ENCODE results near the gene LRRC43. TPM values are rescaled to one million over a fixed set of nuclear protein-coding genes. Genes with fewer than 3 reads are reported as not detected.

The LRRC43 gene
- total RNA-seq, 1 donor from 2014 or later, result 3.0 TPM

DNA sequence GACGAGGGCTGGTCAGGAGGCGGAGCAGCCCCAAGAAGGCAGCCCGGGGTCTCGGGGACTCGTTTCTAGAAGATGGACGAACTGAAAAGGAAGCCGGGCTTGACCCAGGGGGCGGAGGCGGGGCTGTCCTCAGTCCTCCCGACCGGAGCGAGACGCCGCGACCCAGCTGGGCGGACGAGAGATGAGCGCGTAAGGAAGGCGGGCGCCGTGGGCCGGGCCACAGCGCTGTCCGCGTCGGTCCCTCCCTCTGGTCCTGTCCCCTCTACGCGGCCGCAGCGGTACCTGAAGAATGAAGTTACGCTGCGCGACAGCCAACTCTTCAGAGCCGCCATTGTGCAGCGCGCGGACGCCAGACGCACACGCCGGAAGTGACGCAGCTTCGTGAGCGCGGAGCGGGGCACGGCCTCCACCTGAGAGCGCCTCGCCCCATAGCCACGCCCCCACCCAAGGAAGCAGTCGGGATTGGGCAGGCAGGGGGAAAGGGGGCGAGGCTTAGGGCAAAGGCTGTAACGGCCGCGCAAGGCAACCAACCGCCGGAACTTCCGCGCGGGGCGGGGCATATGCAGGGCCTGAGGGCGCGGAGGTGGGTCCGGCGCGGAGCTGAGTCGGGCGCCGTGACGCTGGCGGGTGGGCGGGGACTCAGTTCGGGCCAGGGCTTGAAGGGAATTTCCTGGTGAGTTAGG is 42.9 kb downstream of the LRRC43 start, which contains the start of gene DIABLO:
Gene DIABLO, minus strand, starts transcription at position 370 of the 683 bp plus-strand sequence. Its CDS starts 38 bp downstream, at position 332.
- Mint-ChIP-seq H3K4me1 (ENCODE audit: unreplicated experiment) (peaks cover 10% of the 10 kb centered on the region), H3K27ac (peak within 1 kb of the TSS; percentile 95), H3K9me3 (no peaks in the 10 kb centered on the region), H3K4me3 (peak within 1 kb of the TSS; percentile 95), H3K36me3 (peaks cover 18% of the 10 kb centered on the region), H3K27me3 (no peaks in the 10 kb centered on the region)
- TF ChIP-seq, protein P1, sequence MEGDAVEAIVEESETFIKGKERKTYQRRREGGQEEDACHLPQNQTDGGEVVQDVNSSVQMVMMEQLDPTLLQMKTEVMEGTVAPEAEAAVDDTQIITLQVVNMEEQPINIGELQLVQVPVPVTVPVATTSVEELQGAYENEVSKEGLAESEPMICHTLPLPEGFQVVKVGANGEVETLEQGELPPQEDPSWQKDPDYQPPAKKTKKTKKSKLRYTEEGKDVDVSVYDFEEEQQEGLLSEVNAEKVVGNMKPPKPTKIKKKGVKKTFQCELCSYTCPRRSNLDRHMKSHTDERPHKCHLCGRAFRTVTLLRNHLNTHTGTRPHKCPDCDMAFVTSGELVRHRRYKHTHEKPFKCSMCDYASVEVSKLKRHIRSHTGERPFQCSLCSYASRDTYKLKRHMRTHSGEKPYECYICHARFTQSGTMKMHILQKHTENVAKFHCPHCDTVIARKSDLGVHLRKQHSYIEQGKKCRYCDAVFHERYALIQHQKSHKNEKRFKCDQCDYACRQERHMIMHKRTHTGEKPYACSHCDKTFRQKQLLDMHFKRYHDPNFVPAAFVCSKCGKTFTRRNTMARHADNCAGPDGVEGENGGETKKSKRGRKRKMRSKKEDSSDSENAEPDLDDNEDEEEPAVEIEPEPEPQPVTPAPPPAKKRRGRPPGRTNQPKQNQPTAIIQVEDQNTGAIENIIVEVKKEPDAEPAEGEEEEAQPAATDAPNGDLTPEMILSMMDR (conservative IDR thresholded peaks at IDR 0.05), result no peak
- DNase-seq (ENCODE audit: extremely low spot score, unreplicated experiment), result peak; percentile 100

GRCh38 chr12:122226366-122227125 is 43.6 kb downstream of the LRRC43 start:
- Mint-ChIP-seq H3K4me1 (ENCODE audit: unreplicated experiment) (peaks cover 10% of the 10 kb centered on the region), H3K27me3 (no peaks in the 10 kb centered on the region), H3K27ac (no peak overlapping the region), H3K9me3 (no peaks in the 10 kb centered on the region), H3K36me3 (peaks cover 15% of the 10 kb centered on the region), H3K4me3 (peak overlapping the region; percentile 95)
- no peak for DNase-seq (ENCODE audit: extremely low spot score, unreplicated experiment)
- TF ChIP-seq, protein P1 (conservative IDR thresholded peaks at IDR 0.05), result no peak

DNA sequence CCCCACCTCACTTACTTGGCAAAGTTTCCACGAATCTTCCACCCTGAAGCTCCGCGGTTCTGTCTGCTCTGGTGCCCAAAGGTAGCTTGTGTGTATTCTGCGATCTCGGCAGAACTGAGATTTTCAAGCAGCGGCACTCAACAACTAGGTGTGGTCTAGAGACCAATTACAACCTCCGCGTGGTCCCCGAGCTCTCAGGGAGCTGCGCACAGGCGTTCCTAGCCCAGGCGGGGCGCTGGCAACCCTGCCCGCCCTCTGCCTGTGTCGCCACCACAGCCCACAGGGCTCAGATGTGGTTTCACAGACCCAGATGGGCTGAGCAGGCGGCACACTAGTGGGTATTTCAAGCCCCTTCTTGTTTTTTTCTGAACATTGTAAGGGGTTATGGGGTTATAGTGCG is 44.4 kb downstream of the LRRC43 start:
- H3K9me3 Mint-ChIP-seq, result no peaks in the 10 kb centered on the region
- H3K36me3 Mint-ChIP-seq, result peaks cover 15% of the 10 kb centered on the region
- H3K27ac Mint-ChIP-seq, result no peak overlapping the region
- TF ChIP-seq, protein P1 (conservative IDR thresholded peaks at IDR 0.05), result no peak
- H3K4me1 Mint-ChIP-seq (ENCODE audit: unreplicated experiment), result peaks cover 10% of the 10 kb centered on the region
- no peaks in the 10 kb centered on the region for H3K27me3 Mint-ChIP-seq
- no peak for DNase-seq (ENCODE audit: extremely low spot score, unreplicated experiment)
- peak overlapping the region; percentile 59 for H3K4me3 Mint-ChIP-seq

GRCh38 chr12:122228092-122228491 is 45.2 kb downstream of the LRRC43 start:
- Mint-ChIP-seq H3K4me1 (ENCODE audit: unreplicated experiment) (peaks cover 10% of the 10 kb centered on the region), H3K4me3 (no peak overlapping the region), H3K27me3 (no peaks in the 10 kb centered on the region), H3K9me3 (no peaks in the 10 kb centered on the region), H3K27ac (no peak overlapping the region), H3K36me3 (peaks cover 11% of the 10 kb centered on the region)
- DNase-seq (ENCODE audit: extremely low spot score, unreplicated experiment), result no peak
- TF ChIP-seq, protein P1 (conservative IDR thresholded peaks at IDR 0.05), result no peak

DNA sequence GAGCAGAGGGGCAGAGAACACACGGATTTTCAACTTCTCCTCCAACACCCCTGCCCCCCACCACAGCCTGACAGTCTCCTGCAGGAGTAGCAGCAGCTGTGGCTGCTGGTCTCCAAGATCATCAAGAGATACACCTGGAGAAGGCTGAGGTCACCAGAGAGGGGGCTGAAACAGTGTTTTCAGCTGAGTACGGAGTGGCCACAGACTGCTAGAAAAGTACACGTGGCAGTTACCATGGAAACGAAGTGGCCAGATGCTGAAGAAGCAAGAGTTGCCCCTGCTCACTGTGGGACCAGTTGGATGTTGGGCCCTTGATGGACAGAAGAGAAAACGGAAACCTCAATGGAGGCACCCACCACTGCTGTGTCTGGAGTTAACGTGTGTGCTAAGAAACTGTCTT is 47.9 kb downstream of the LRRC43 start:
- H3K9me3 Mint-ChIP-seq, result no peaks in the 10 kb centered on the region
- DNase-seq (ENCODE audit: extremely low spot score, unreplicated experiment), result no peak
- no peak overlapping the region for H3K4me3 Mint-ChIP-seq
- H3K36me3 Mint-ChIP-seq, result peaks cover 3% of the 10 kb centered on the region
- H3K27me3 Mint-ChIP-seq, result no peaks in the 10 kb centered on the region
- no peaks in the 10 kb centered on the region for H3K4me1 Mint-ChIP-seq (ENCODE audit: unreplicated experiment)
- no peak overlapping the region for H3K27ac Mint-ChIP-seq
- TF ChIP-seq, protein P1 (conservative IDR thresholded peaks at IDR 0.05), result no peak
